HG02981 (cell line): ENCODE results near the gene CUX1.

Experiments used
- ATAC-seq: cut with Tn5 transposase; IDR thresholded peaks from one replicate; pipeline ENCODE4 v1.9.1; 2021; ENCODE audit warnings: mild to moderate bottlenecking, moderate library complexity; ENCODE audit not compliant: unreplicated experiment

The CUX1 gene

GRCh38 chr7:102193806-102194205, 376.4 kb downstream of the CUX1 start:
- no peak for ATAC-seq

DNA sequence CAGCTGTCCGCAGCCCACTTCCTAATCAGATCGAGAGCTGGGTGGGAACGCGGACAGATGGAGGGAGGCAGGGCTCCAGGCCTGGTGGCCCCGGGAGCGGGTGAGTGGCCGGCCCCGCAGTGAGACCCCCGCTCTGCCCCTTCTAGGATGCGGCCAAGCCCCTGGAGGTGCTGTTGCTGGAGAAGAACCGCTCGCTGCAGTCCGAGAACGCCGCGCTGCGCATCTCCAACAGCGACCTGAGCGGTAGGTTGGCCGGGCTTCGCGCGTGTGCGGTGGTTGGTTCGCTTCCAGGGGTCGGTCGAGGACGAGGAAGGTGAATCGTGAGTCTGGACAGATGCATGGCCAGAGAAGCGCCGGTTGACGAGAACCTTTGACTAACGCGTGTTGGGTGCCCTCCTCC, 377.9 kb downstream of the CUX1 start:
- ATAC-seq: no peak

DNA sequence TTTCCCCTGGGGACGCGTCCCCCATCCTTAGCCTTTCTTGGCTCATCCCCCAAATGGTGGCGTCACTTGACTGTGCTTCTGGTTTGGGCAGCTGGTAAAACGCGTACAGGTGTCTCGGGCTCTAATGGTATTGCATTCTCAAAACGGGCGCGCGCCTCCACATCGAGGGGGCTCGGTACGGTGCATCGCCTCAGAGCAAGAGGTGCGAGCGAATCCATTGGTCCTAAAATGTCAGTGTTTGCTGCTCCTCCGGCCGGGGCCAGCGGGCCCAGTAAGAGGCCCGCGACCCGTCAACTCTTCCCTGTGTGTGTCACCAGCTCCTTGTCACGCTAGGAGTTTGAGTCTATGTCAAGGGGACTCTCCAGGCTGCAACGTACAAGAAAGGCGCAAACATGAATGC, 378.6 kb downstream of the CUX1 start:
- ATAC-seq: no peak

GRCh38 chr7:102197161-102197560, 379.7 kb downstream of the CUX1 start:
- ATAC-seq: no peak

- no peak for ATAC-seq
Observed at GRCh38 chr7:102197599-102197998, 380.2 kb downstream of the CUX1 start.

DNA sequence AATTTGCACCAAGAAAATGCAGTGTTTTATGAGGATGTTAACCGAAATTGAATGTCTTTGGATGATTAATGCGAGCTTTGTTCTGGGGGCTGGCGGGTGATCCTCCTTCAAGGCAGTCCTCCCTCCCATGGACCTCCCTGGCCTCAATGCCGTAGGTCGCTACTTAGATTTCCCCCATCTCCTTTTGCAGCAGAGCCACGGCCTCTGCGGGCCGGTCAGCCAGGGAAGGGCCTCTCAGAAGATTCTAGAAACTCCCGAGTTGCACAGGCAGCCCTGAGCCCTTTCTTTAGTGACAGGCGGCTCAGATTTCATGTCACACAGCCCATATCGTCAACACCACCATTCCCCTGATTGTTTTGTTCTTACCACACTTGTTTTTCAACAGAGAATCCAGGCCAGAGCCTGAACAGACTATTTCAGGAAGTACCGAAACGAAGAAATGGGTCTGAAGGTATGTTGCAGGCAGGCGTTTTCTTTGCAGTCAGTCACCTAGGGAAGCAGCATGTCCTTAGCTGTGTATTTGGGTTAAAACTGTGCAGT, 381.1 kb downstream of the CUX1 start:
- no peak for ATAC-seq

DNA sequence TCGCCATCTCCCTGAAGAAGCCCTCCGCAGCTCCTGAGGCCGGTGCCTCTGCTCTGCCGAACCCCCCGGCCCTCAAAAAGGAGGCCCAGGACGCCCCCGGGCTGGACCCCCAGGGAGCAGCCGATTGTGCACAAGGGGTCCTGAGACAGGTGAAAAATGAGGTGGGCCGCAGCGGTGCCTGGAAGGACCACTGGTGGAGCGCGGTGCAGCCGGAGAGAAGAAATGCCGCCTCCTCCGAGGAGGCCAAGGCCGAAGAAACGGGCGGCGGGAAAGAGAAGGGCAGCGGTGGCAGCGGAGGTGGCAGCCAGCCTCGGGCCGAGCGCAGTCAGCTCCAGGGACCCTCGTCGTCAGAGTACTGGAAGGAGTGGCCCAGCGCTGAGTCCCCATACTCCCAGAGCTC, 384.1 kb downstream of the CUX1 start:
- no peak for ATAC-seq

GRCh38 chr7:102202556-102202955, 385.1 kb downstream of the CUX1 start:
- no peak for ATAC-seq

GRCh38 chr7:102203218-102203617, 385.8 kb downstream of the CUX1 start:
- no peak for ATAC-seq

- no peak for ATAC-seq
Observed at GRCh38 chr7:102204212-102204611, 386.8 kb downstream of the CUX1 start.

- no peak for ATAC-seq
Observed at GRCh38 chr7:102205915-102206314, 388.5 kb downstream of the CUX1 start.

- ATAC-seq: no peak
Observed at GRCh38 chr7:102208826-102209225, 391.4 kb downstream of the CUX1 start.

GRCh38 chr7:102210787-102211186, 393.4 kb downstream of the CUX1 start:
- no peak for ATAC-seq

- peak; percentile 70 for ATAC-seq
Observed at GRCh38 chr7:102211590-102212550, 394.4 kb downstream of the CUX1 start.

DNA sequence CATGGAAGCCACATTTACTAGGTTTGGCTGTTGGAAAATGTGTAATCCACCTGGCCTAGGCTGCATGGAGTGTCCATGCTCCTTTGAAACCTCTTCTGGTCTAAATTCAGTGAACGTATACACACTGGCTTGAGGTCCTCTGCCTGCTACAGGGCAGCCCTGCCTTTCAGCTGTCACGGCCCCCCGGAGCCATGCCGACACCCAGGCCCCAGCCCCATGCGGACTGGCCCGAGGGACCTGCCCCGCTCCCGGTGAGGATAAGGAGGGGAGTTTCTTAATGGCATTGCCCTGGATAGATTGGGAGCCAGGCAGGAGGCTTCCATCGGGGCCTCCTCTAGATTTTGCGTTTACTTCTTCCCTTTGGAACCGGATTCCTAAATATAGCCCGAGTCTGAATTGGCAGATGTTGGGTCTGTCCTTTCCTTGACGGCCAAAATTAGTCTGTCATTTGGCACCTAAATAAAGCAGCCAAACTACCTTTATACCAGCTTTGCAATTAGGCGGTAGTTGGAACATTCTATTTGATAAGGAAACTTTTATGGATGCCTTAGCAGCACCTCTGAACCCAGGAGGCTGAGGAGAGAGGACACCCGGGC, 397.1 kb downstream of the CUX1 start:
- no peak for ATAC-seq

DNA sequence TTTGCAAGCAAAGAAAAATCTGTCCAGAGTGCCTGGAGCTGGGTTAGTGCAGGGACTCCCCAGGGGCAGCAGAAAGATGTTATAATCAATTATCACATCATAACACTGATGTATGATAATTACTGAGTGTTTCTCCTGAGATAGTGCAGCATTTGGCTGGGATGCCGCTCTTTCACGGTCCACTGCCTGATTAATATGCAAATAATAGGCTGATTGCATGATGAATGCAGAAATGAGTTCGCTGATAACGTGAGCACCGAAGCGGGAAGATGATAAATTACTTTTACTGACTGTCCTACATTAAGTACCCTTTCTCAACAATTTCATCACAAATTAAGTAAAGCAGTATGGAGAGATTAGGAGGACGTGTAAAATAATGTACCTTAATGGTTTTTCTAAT, 397.8 kb downstream of the CUX1 start:
- ATAC-seq: no peak

GRCh38 chr7:102215711-102216110, 398.3 kb downstream of the CUX1 start:
- no peak for ATAC-seq

- no peak for ATAC-seq
Observed at GRCh38 chr7:102216573-102217314, 399.3 kb downstream of the CUX1 start.

- no peak for ATAC-seq
Observed at GRCh38 chr7:102220229-102220850, 402.9 kb downstream of the CUX1 start.

GRCh38 chr7:102220960-102221800, 403.8 kb downstream of the CUX1 start:
- no peak for ATAC-seq
